WERI-Rb-1 (cell line): ENCODE data around the gene EYS.

Experiments used
- DNase-seq: peaks from one replicate; pipeline ENCODE4 v3.0.0-alpha.2; 2020
- H3K27ac ChIP-seq: fragments of 250-450 bp; sonication (Bioruptor Pico); 2 replicates; pipeline ENCODE4 v1.5.1; 2020; ENCODE audit warnings: mild to moderate bottlenecking, moderate library complexity
- H3K27me3 ChIP-seq: fragments of 250-450 bp; sonication (Bioruptor Pico); 2 replicates; pipeline ENCODE4 v1.5.1; 2021; ENCODE audit warnings: mild to moderate bottlenecking, low read depth, moderate library complexity; ENCODE audit not compliant: insufficient read depth, severe bottlenecking
- H3K36me3 ChIP-seq: fragments of 250-450 bp; sonication (Bioruptor Pico); 2 replicates; pipeline ENCODE4 v1.5.1; 2020; ENCODE audit warnings: mild to moderate bottlenecking, moderate library complexity
- H3K4me3 ChIP-seq: 2 replicates; pipeline ENCODE4 v1.5.1; 2011; ENCODE audit warnings: low read depth, mild to moderate bottlenecking, control low read depth, low read length
- H3K9me3 ChIP-seq: fragments of 250-450 bp; sonication (Bioruptor Pico); 2 replicates; pipeline ENCODE4 v1.5.1; 2021; ENCODE audit warnings: mild to moderate bottlenecking, moderate library complexity; ENCODE audit not compliant: severe bottlenecking
- TF ChIP-seq, protein P1 (sequence below): IDR thresholded peaks from 2 replicates; pipeline ENCODE4 v1.5.1; 2011; ENCODE audit warnings: low read depth, mild to moderate bottlenecking, control low read depth, inconsistent platforms, low read length

The EYS gene

DNA sequence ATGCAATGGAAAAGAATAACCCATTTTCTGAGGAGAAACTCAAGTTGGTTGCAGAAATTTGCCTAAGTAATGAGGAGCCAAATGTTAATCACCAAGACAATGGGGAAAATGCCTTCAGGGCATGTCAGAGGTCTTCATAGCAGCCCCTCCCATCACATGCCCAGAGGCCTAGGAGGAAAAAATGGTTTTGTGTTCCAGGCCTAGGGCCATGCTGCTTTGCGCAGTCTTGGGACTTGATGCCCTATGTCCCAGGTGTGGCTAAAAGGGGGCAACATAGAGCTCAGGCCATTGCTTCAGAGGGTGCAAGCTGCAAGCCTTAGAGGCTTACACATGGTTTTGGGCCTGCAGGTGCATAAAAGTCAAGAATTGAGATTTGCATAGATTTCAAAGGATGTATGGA lies 485.9 kb downstream of the EYS start:
- no peak for DNase-seq
- Histone ChIP-seq H3K27ac (no peak overlapping the region), H3K4me3 (no peak overlapping the region), H3K9me3 (peaks cover 3% of the 10 kb centered on the region), H3K36me3 (no peaks in the 10 kb centered on the region), H3K27me3 (no peaks in the 10 kb centered on the region)
- TF ChIP-seq, protein P1, sequence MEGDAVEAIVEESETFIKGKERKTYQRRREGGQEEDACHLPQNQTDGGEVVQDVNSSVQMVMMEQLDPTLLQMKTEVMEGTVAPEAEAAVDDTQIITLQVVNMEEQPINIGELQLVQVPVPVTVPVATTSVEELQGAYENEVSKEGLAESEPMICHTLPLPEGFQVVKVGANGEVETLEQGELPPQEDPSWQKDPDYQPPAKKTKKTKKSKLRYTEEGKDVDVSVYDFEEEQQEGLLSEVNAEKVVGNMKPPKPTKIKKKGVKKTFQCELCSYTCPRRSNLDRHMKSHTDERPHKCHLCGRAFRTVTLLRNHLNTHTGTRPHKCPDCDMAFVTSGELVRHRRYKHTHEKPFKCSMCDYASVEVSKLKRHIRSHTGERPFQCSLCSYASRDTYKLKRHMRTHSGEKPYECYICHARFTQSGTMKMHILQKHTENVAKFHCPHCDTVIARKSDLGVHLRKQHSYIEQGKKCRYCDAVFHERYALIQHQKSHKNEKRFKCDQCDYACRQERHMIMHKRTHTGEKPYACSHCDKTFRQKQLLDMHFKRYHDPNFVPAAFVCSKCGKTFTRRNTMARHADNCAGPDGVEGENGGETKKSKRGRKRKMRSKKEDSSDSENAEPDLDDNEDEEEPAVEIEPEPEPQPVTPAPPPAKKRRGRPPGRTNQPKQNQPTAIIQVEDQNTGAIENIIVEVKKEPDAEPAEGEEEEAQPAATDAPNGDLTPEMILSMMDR, result no peak

DNA sequence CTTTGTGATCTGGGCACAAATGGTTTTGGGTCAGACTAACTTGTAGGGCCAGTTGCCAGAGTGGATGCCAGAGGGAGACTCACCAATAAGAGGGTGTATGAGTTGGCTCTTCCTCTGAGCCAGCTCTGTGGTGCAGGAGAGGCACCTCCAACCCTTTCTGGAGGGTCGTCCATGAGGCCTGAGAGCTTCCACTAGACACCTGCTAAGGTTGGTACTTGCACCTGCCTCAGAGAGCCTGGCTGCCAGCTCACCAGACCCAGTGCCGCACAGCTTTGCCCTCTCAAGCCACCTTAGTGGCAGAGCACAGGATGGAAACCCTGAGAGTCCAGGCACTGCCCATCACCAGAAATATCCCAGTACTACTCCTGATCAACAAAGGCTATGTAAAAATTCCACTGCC lies 504.3 kb downstream of the EYS start:
- TF ChIP-seq, protein P1, result no peak
- Histone ChIP-seq H3K4me3 (no peak overlapping the region), H3K27me3 (no peaks in the 10 kb centered on the region), H3K36me3 (no peaks in the 10 kb centered on the region), H3K9me3 (no peaks in the 10 kb centered on the region), H3K27ac (no peak overlapping the region)
- no peak for DNase-seq

- TF ChIP-seq, protein P1, result no peak
- no peak for DNase-seq
- no peaks in the 10 kb centered on the region for H3K27me3 ChIP-seq
- H3K36me3 ChIP-seq, result no peaks in the 10 kb centered on the region
- no peak overlapping the region for H3K27ac ChIP-seq
- no peak overlapping the region for H3K4me3 ChIP-seq
- no peaks in the 10 kb centered on the region for H3K9me3 ChIP-seq
Observed at GRCh38 chr6:65199683-65200082, 507.3 kb downstream of the EYS start.

DNA sequence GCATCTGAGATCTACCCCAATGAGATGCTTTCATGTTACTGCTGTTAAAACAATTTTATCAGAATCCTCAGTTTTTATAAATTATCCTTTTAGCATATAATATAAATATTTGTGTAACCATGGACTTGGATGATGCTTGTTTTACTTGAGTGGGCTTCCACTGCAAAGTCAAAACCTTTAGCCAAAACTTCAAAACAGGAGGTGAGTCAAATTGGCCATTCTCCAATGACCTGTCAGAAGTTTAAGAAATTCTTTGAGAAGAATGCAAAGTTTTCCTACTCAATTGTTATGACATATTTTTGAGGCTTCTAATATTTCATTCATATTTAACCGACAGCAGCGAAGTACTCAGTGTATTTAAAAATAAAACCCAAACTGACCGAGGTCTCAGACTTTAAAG lies 507.9 kb downstream of the EYS start:
- no peak overlapping the region for H3K27ac ChIP-seq
- H3K9me3 ChIP-seq, result no peaks in the 10 kb centered on the region
- H3K4me3 ChIP-seq, result no peak overlapping the region
- no peaks in the 10 kb centered on the region for H3K27me3 ChIP-seq
- TF ChIP-seq, protein P1, result no peak
- no peak for DNase-seq
- H3K36me3 ChIP-seq, result no peaks in the 10 kb centered on the region

- DNase-seq, result no peak
- Histone ChIP-seq H3K27ac (no peak overlapping the region), H3K9me3 (no peaks in the 10 kb centered on the region), H3K27me3 (no peaks in the 10 kb centered on the region), H3K4me3 (no peak overlapping the region), H3K36me3 (no peaks in the 10 kb centered on the region)
- TF ChIP-seq, protein P1, result no peak
Observed at GRCh38 chr6:65191471-65191870, 515.6 kb downstream of the EYS start.

- TF ChIP-seq, protein P1, result no peak
- Histone ChIP-seq H3K9me3 (no peaks in the 10 kb centered on the region), H3K27me3 (no peaks in the 10 kb centered on the region), H3K4me3 (no peak overlapping the region), H3K36me3 (no peaks in the 10 kb centered on the region), H3K27ac (no peak overlapping the region)
- no peak for DNase-seq
Observed at GRCh38 chr6:65189236-65189881, 517.7 kb downstream of the EYS start.
